ENCODE results near the gene ARL16.

- no peak for TF ChIP-seq CTCF (IDR thresholded peaks at IDR 0.05)
- TF ChIP-seq POLR2A (IDR thresholded peaks at IDR 0.05): no peak
Measured at GRCh38 chr17:81712468-81713003, 28.9 kb upstream of the ARL16 start.

All from testis (tissue), 2 donors.